ENCODE results near the gene CAB39. TPM values are rescaled to one million over a fixed set of nuclear protein-coding genes. Genes with fewer than 3 reads are reported as not detected.
A peak's percentile ranks its signal among the peaks of the same experiment; 100 is the strongest.

CAB39 gene
- polyA plus RNA-seq, 3 donors from 2014 or later, result 39.2 to 57.9 (median 39.3) TPM

DNA sequence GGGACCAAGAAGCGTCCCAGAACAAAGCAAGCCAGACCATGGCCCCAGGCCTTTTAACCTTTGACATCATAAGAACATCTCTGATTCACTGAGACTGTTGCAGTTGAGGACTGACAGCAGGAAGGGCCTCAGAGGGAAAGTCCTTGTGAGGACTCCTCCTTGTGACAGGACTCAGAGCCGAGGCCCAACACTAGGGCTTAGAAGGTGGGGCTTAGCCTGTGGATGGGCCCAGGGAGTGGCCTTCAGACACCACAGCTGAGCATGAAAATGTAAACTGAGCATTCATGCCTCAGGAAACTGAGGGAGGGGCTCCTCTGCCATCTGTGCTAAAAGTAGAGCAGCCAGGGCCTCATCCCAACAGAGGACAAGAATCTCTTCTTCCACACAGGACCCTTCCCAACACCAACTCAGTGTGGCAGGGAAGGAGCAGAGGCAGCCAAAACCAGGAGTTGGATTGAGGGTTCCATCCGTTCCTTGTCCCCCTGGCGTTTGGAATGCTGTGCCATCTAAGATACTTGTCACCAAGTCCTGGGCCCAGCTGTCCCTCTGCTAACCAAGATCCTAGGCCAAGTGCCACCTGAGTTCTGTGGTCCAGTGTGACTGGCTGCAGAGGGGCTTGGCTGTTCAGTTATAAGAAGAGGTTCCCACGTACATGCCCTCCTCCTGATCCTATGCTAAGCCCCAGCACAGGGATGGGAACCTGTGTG, 37.5 kb upstream of the CAB39 start:
- Mint-ChIP-seq H3K4me3 (no peak overlapping the region), H3K27ac (no peak overlapping the region), H3K9me3 (no peaks in the 10 kb centered on the region), H3K36me3 (peaks cover 0 to 4% (median 0%) of the 10 kb centered on the region in 3 donors), H3K27me3 (ENCODE audit: low read depth in 3 of 3) (peaks cover 0 to 3% (median 0%) of the 10 kb centered on the region in 3 donors), H3K4me1 (peaks cover 6 to 8% of the 10 kb centered on the region in 2 donors)
- no peak for DNase-seq

DNA sequence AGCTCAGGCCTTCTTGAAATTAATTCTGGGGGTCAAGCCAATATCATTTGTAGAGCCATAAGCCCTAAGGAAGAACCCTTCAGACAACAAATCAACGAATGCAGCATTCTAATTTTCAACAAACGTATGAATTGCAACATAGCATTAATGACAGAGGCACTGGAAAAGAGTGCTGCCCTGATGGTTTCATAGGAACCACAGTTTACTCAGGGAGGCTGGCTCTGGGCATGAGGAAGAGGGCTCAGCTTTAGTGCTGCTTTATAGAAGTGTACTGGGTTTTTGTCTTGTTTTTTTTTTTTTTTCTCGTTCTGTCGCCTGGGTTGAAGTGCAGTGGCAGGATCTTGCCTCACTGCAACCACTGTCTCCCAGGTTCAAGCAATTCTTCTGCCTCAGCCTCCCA, 36.1 kb upstream of the CAB39 start:
- Mint-ChIP-seq H3K9me3 (no peaks in the 10 kb centered on the region), H3K27ac (no peak overlapping the region), H3K4me1 (peaks cover 6 to 8% of the 10 kb centered on the region in 2 donors), H3K27me3 (ENCODE audit: low read depth in 3 of 3) (peaks cover 0 to 3% (median 2%) of the 10 kb centered on the region in 3 donors), H3K36me3 (peaks cover 0 to 4% (median 0%) of the 10 kb centered on the region in 3 donors), H3K4me3 (no peak overlapping the region)
- no peak for DNase-seq

DNA sequence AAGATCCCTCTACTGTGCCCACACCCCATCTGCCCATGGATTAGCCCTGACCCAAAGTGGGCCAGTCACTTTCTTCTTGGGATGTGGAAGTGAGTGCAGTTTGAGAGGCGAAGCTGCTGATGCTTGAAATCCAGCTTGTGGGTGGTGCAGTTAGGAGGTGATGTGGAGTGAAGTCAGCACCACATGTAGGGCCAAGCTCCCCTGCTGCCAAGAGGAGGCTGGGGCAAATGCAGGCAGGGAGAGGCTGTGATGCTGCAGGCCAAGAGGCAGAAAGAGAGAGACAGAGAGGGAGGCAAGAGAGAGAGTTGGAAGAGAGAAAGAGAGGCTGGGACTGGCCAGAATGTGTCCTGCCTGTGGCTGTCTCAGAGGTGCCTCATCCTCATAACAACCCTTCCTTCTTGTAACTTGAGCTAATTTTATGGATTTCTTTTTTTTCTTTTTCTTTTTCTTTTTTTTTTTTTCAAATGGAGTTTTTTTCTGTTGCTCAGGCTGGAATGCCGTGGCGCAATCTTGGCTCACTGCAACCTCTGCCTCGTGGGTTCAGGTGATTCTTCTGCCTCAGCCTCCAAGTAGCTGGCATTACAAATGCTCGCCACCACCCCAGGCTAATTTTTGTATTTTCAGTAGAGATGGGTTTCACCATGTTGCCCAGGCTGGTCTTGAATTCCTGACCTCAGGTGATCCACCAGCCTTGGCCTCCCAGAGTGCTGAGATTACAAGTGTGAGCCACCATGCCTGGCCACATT, 35.3 kb upstream of the CAB39 start:
- Mint-ChIP-seq H3K27me3 (ENCODE audit: low read depth in 3 of 3) (peaks cover 0 to 3% (median 2%) of the 10 kb centered on the region in 3 donors), H3K4me3 (no peak overlapping the region), H3K4me1 (peaks cover 6 to 8% of the 10 kb centered on the region in 2 donors)

DNA sequence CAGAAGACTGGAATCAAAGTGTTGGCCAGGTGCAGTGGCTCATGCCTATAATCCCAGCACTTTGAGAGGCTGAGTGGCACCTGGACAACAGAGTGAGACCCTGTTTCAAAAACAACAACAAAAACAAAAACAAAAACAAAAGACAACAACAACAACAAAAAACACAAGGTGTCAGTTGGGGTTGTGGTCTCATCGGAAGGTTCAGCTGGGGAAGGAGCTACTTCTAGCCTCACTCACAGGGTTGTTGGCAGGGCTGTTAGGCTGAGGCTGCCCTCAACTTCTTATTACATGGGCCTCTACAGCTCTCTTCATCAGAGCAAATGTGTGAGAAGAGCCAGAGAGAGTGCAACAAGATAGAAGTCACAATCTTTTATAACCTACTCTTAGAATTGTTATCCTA, 34.6 kb upstream of the CAB39 start:
- H3K27ac Mint-ChIP-seq, result no peak overlapping the region
- H3K4me3 Mint-ChIP-seq, result peak overlapping the region in 1 of 5 donors; percentile 17
- peaks cover 6 to 8% of the 10 kb centered on the region in 2 donors for H3K4me1 Mint-ChIP-seq
- peaks cover 0 to 3% (median 2%) of the 10 kb centered on the region in 3 donors for H3K27me3 Mint-ChIP-seq (ENCODE audit: low read depth in 3 of 3)
- peaks cover 0 to 4% (median 0%) of the 10 kb centered on the region in 3 donors for H3K36me3 Mint-ChIP-seq
- DNase-seq, result no peak
- no peaks in the 10 kb centered on the region for H3K9me3 Mint-ChIP-seq

More for the DNA sequence above, 35.3 kb upstream of the CAB39 start:
- Mint-ChIP-seq H3K27ac (no peak overlapping the region), H3K9me3 (no peaks in the 10 kb centered on the region), H3K36me3 (peaks cover 0 to 4% (median 0%) of the 10 kb centered on the region in 3 donors)
- no peak for DNase-seq

DNA sequence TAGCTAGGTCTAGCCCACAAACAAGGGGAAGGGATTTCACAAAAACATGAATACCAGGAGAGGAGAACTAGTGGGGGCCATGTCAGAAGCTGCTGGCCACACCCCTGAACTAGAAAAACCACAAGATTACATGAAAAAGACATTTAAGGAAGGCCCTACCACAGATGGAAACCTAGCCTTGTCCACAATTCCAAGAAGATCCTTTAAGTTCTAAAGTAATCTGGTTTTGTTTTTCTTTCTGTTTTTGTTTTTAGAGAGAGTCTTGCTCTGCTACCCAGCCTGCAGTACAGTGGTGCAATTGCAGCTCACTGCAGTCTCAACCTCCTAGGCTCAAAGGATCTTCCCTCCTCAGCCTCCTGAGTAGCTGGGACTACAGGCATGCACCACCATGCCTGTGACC, 34.2 kb upstream of the CAB39 start:
- no peak for DNase-seq
- no peak overlapping the region for H3K4me3 Mint-ChIP-seq
- H3K36me3 Mint-ChIP-seq, result peaks cover 0 to 4% (median 0%) of the 10 kb centered on the region in 3 donors
- no peaks in the 10 kb centered on the region for H3K9me3 Mint-ChIP-seq
- peaks cover 0 to 3% (median 2%) of the 10 kb centered on the region in 3 donors for H3K27me3 Mint-ChIP-seq (ENCODE audit: low read depth in 3 of 3)
- H3K4me1 Mint-ChIP-seq, result peaks cover 6 to 8% of the 10 kb centered on the region in 2 donors
- no peak overlapping the region for H3K27ac Mint-ChIP-seq

DNA sequence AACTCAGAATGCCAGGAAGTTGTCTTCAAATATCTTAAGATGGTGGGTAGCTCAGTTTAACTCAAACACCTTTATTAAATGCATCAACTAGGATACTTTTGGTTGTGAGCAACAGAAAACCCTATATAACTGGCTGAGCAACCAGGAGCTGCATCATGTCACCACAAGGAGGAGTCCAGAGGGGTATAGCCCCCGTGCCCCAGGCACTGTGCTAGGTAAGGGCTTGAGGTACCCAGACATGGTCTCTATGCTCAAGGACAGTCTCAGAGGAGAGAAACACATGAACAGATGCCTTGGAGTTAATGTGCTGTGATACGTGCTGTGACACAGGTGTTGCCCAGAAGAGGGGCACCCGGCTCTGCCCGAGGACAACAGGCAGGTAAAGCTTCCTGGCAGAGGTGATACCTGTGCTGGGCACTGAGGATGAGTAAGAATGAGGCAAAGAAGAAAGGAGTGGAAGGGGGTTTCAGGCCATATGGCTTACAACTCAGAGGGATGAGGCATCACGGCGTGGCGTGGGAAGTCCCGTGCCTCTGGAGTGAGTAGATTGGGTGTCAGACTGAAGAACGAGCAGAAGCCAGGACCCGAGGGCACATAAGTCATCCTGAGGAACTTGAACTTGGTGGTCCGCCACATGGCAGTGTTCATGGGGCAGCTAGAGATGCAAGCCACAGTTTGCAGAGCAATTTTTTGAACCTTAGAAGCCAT, 32.0 kb upstream of the CAB39 start:
- no peak overlapping the region for H3K27ac Mint-ChIP-seq
- peaks cover 0 to 4% (median 0%) of the 10 kb centered on the region in 3 donors for H3K36me3 Mint-ChIP-seq
- no peak for DNase-seq
- H3K4me3 Mint-ChIP-seq, result no peak overlapping the region
- H3K4me1 Mint-ChIP-seq, result peaks cover 6 to 8% of the 10 kb centered on the region in 2 donors
- H3K9me3 Mint-ChIP-seq, result no peaks in the 10 kb centered on the region
- H3K27me3 Mint-ChIP-seq (ENCODE audit: low read depth in 3 of 3), result peaks cover 0 to 3% (median 2%) of the 10 kb centered on the region in 3 donors

DNA sequence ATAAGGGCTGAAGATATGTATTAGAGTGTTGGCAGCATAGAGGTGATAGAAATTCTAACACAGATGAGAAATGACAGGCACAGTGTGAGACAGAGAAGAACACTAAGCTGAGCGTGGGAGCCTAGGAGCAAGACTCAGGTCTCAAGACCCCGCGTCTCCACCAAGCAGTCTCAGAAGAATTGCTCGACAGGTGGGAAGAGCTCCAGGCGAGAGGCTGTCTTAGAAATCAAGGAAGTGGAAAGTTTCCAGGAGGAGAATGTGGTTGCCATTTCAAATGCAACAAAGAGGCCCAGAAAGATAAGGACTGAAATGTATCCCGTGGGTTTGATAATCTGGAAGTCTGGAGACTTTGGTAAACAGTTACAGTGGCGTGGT, 31.5 kb upstream of the CAB39 start:
- H3K27ac Mint-ChIP-seq, result no peak overlapping the region
- no peaks in the 10 kb centered on the region for H3K9me3 Mint-ChIP-seq
- H3K4me3 Mint-ChIP-seq, result no peak overlapping the region
- H3K4me1 Mint-ChIP-seq, result peaks cover 6 to 8% of the 10 kb centered on the region in 2 donors
- peaks cover 0 to 3% (median 3%) of the 10 kb centered on the region in 3 donors for H3K27me3 Mint-ChIP-seq (ENCODE audit: low read depth in 3 of 3)
- DNase-seq, result no peak
- H3K36me3 Mint-ChIP-seq, result peaks cover 0 to 4% (median 0%) of the 10 kb centered on the region in 3 donors

DNA sequence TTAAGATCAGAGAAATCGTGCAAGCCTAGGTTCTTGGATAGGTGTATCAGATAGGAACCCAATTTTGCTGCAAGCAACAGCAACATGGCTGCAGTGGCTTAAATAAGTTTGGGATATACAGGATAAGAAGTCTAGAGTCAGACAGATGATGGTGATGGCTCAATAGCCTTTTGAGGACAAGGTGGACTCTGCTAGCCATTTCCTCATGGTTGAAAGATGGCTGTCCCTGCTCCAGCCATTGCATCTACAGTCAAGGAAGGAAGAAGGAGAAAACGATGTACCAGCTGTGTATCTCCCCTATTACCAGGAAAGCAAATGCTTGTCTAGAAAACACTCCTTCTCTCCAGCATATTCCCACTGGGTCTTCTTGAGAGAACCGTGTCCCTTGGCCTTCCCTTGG, 30.1 kb upstream of the CAB39 start:
- peaks cover 6 to 8% of the 10 kb centered on the region in 2 donors for H3K4me1 Mint-ChIP-seq
- H3K27me3 Mint-ChIP-seq (ENCODE audit: low read depth in 3 of 3), result peaks cover 0 to 6% (median 2%) of the 10 kb centered on the region in 3 donors
- H3K27ac Mint-ChIP-seq, result no peak overlapping the region

DNA sequence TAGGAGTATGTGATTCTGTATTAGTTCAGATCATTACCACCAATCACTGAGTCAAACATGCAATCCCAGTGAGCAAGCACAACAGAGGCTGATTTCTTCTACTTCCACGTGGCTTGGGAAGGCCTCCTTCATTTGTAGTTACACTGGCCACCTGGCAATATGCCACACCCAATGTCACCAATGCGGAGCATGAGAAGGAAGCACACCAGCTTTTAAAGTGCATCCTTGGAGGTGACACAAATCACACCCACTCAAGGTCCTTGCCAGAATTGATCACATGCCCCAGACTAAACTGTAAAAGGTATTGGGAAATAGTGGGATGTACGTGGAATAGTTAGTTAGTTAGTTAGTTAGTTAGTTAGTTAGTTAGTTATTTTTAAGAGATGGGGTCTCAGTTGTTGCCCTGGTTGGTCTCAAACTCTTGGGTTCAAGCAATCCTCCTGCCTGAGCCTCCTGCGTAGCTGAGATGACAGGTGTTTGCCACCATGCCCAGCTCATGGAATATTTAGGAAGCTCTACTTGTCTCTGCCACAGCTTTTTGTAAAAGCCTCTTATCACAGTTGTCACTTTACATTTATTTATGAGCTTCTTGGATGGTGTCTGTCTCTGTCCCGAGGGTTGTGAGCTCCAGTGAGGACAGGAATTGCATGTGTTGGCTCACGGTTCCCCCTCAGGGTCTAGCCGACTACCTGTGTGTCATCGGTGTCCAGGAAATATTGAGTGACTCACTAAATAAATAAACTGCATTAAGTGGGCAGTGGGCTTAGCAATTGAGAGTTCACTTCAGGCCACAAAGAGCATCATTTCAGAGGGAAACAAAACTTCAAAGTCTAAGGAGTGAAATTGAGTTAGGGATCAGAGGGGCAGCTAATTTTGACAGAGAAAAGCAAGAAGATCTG, 28.1 kb upstream of the CAB39 start:
- no peak overlapping the region for H3K4me3 Mint-ChIP-seq
- no peaks in the 10 kb centered on the region for H3K36me3 Mint-ChIP-seq
- H3K4me1 Mint-ChIP-seq, result no peaks in the 10 kb centered on the region
- H3K27ac Mint-ChIP-seq, result no peak overlapping the region
- H3K9me3 Mint-ChIP-seq, result no peaks in the 10 kb centered on the region
- no peak for DNase-seq
- peaks cover 0 to 6% (median 4%) of the 10 kb centered on the region in 3 donors for H3K27me3 Mint-ChIP-seq (ENCODE audit: low read depth in 3 of 3)

More for the DNA sequence above, 30.1 kb upstream of the CAB39 start:
- H3K36me3 Mint-ChIP-seq, result peaks cover 0 to 4% (median 0%) of the 10 kb centered on the region in 3 donors
- no peak overlapping the region for H3K4me3 Mint-ChIP-seq
- no peak for DNase-seq
- H3K9me3 Mint-ChIP-seq, result no peaks in the 10 kb centered on the region

DNA sequence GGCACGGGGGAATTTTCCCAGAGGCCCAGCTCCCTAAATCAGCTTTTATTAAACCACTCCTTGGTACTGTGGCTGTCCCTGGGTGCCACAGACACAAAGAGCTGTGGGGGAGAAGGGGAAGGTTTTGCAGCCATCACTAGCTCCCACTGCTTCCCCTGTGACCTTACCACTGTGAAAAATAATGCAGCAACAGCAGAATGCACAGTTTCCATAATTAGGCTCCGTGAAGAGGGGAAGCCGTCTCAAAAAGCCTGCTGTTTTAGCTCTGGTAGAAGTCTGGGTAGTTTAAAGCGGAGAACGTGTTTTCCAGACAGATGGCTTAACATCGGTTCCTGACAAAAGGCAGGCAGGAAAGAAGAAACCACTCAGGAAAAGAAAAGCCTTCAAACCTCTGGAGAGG, 27.5 kb upstream of the CAB39 start:
- Mint-ChIP-seq H3K36me3 (no peaks in the 10 kb centered on the region), H3K27me3 (ENCODE audit: low read depth in 3 of 3) (peaks cover 0 to 6% (median 4%) of the 10 kb centered on the region in 3 donors), H3K9me3 (no peaks in the 10 kb centered on the region), H3K4me1 (no peaks in the 10 kb centered on the region), H3K4me3 (no peak overlapping the region), H3K27ac (no peak overlapping the region)
- DNase-seq, result no peak

DNA sequence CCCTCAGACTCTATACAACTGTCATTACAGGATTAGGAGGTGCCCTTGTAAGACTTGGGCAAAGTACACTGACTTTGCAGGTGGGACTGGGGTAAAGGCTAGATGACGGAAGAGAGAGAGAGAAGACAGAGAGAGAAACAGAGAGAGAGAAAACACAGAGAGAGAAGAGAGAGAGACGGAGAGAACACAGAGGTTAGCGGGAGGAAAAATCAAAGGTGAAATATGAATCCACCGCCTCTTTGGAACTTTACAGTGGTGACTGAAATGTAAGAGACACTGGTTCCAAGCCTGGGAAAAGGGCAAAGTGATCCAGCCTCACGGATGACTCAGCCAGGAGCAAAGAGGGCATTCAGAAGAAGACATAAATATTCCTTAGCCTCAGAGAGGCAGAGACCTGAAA, 25.1 kb upstream of the CAB39 start:
- no peaks in the 10 kb centered on the region for H3K9me3 Mint-ChIP-seq
- no peak for DNase-seq
- no peaks in the 10 kb centered on the region for H3K36me3 Mint-ChIP-seq
- no peak overlapping the region for H3K27ac Mint-ChIP-seq
- H3K4me1 Mint-ChIP-seq, result no peaks in the 10 kb centered on the region
- H3K27me3 Mint-ChIP-seq (ENCODE audit: low read depth in 3 of 3), result peaks cover 0 to 9% (median 4%) of the 10 kb centered on the region in 3 donors
- no peak overlapping the region for H3K4me3 Mint-ChIP-seq

DNA sequence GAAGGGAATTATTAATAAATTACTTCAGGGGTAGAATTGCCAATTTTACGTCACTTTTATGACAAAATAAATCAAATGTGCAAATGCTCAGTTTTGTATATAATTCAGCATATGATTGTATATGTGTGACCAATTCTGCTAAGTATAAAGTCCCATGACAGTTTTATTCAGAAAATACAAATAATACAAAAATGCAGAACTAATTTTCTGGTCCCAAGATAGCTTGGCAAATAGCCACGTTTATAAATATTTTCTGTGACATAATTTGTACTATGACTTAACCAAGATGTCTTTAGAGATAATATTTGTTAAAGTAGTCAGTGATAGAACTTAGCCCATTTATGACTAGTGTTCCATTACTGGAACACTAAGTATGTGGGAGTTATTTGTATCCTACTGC, 24.2 kb upstream of the CAB39 start:
- Mint-ChIP-seq H3K27ac (no peak overlapping the region), H3K27me3 (ENCODE audit: low read depth in 3 of 3) (peaks cover 0 to 9% (median 4%) of the 10 kb centered on the region in 3 donors), H3K4me1 (no peaks in the 10 kb centered on the region), H3K36me3 (no peaks in the 10 kb centered on the region), H3K9me3 (no peaks in the 10 kb centered on the region), H3K4me3 (no peak overlapping the region)
- no peak for DNase-seq

DNA sequence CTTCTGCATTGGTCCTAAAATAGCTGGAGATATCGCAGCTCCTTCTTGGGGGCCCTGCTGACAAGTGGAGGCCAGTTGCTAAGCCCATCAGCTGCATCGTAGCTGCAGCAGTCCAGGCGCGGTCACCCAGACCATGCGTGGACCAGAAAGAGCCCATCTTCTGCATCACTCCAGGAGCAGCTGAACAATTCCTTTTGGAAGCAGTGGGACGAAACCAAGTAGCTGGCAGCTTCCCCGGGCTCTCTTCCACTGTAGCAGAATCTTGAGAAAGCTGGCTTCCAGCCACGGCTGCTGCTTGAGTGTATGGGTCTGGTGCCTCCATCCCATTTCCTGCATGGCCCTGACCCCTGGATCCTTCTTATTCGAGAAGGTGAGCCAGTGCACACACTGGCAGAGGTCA, 22.2 kb upstream of the CAB39 start:
- DNase-seq, result no peak
- Mint-ChIP-seq H3K36me3 (no peaks in the 10 kb centered on the region), H3K9me3 (no peaks in the 10 kb centered on the region), H3K4me3 (no peak overlapping the region), H3K27me3 (ENCODE audit: low read depth in 3 of 3) (peaks cover 0 to 9% (median 4%) of the 10 kb centered on the region in 3 donors), H3K27ac (no peak overlapping the region), H3K4me1 (peaks cover 0 to 5% of the 10 kb centered on the region in 2 donors)
